Loucy (cell line): ENCODE results near the gene INSC.

ENCODE experiments used
- EZH2phosphoT487 ChIP-seq: fragments of 200-600 bp; IDR thresholded peaks from 2 replicates; pipeline ENCODE4 v1.6.1; 2018; ENCODE audit warnings: antibody characterized with exemption, mild to moderate bottlenecking, moderate library complexity, borderline replicate concordance
- TF ChIP-seq, protein P1 (sequence below): fragments of 200-600 bp; sonication (generic); conservative IDR thresholded peaks from 2 replicates; pipeline ENCODE4 v1.5.1; 2014; ENCODE audit warnings: mild to moderate bottlenecking, antibody characterized with exemption, low read length

DNA sequence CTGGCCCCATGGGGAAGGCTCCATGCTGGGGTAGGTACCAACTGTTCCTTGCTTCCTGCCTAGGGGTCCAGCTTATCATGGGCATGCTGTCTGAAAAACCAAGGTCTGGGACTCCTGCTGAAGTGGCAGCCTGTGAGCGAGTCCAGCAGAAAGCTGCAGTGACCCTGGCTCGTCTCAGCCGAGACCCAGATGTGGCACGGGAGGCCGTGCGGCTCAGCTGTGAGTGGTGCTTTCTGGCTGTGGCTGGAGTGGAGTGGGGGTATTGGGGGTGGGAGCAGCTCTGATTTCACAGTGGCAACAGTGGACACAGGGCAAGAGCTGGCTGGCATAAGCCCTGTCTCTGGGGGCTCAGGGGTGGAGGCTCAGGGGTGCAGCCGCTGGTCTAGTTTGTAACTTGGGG lies 124.1 kb downstream of the INSC start:
- TF ChIP-seq, protein P1, sequence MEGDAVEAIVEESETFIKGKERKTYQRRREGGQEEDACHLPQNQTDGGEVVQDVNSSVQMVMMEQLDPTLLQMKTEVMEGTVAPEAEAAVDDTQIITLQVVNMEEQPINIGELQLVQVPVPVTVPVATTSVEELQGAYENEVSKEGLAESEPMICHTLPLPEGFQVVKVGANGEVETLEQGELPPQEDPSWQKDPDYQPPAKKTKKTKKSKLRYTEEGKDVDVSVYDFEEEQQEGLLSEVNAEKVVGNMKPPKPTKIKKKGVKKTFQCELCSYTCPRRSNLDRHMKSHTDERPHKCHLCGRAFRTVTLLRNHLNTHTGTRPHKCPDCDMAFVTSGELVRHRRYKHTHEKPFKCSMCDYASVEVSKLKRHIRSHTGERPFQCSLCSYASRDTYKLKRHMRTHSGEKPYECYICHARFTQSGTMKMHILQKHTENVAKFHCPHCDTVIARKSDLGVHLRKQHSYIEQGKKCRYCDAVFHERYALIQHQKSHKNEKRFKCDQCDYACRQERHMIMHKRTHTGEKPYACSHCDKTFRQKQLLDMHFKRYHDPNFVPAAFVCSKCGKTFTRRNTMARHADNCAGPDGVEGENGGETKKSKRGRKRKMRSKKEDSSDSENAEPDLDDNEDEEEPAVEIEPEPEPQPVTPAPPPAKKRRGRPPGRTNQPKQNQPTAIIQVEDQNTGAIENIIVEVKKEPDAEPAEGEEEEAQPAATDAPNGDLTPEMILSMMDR, result no peak
- no peak for TF ChIP-seq EZH2phosphoT487
